ENCODE measurements around the gene MTMR10. TPM values are rescaled to one million over a fixed set of nuclear protein-coding genes. Genes with fewer than 3 reads are reported as not detected.

Gene MTMR10
- total RNA-seq, 2 donors from 2014 or later, result 12.4 to 16.2 TPM

- Mint-ChIP-seq H3K4me3 (no peak overlapping the region), H3K9me3 (no peaks in the 10 kb centered on the region), H3K27ac (no peak overlapping the region), H3K4me1 (peaks cover 2% of the 10 kb centered on the region), H3K27me3 (ENCODE audit: insufficient read depth) (no peaks in the 10 kb centered on the region), H3K36me3 (ENCODE audit: low read depth) (peaks cover 22% of the 10 kb centered on the region)
- H3K9me3 ChIP-seq (ENCODE audit: control insufficient read depth, low read length), result no peaks in the 10 kb centered on the region
- H3K27me3 ChIP-seq (ENCODE audit: control insufficient read depth, insufficient read depth, low read length, poor library complexity, severe bottlenecking), result no peaks in the 10 kb centered on the region
- H3K9ac ChIP-seq (ENCODE audit: extremely low read depth, low read length, poor library complexity, severe bottlenecking), result no peak overlapping the region
- no peaks in the 10 kb centered on the region for H3K4me1 ChIP-seq (ENCODE audit: control insufficient read depth, insufficient read depth, low read length)
- DNase-seq, result no peak
- H3K36me3 ChIP-seq (ENCODE audit: control insufficient read depth, insufficient read depth, low read length), result peaks cover 27% of the 10 kb centered on the region
- no peak overlapping the region for H3K4me3 ChIP-seq (ENCODE audit: low read length)
- 92 to 97% methylated on average over 4 of the region's 4 CpGs for WGBS, 2 experiments (ENCODE audit: insufficient coverage in 1 of 2, insufficient read length in 1 of 2)
- TF ChIP-seq, protein P1, sequence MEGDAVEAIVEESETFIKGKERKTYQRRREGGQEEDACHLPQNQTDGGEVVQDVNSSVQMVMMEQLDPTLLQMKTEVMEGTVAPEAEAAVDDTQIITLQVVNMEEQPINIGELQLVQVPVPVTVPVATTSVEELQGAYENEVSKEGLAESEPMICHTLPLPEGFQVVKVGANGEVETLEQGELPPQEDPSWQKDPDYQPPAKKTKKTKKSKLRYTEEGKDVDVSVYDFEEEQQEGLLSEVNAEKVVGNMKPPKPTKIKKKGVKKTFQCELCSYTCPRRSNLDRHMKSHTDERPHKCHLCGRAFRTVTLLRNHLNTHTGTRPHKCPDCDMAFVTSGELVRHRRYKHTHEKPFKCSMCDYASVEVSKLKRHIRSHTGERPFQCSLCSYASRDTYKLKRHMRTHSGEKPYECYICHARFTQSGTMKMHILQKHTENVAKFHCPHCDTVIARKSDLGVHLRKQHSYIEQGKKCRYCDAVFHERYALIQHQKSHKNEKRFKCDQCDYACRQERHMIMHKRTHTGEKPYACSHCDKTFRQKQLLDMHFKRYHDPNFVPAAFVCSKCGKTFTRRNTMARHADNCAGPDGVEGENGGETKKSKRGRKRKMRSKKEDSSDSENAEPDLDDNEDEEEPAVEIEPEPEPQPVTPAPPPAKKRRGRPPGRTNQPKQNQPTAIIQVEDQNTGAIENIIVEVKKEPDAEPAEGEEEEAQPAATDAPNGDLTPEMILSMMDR (conservative IDR thresholded peaks at IDR 0.05), result no peak
- no peak overlapping the region for H3K27ac ChIP-seq (ENCODE audit: low read depth, low read length)
These were observed 85.1 kb downstream of the MTMR10 start for GRCh38 chr15:30906366-30906765.

DNA sequence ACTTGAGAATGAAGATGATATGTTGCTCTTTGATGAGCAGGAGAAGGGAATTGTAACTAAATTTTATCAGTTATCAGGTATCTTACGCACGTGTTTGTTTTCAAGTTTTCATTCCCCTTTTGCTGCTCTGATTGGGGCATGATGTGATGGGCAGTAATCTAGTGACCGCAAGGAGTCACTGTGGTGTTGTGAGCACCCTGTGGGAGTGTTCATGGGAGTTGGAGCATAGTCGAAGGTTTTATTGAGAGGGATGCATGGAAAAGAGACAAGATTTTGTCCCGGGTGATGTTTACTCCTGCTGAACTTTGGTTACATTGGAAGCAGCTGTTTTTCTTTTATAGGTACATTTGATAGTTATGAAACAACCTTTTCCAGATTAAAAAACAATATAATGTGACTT is 85.6 kb downstream of the MTMR10 start:
- Histone ChIP-seq H3K9me3 (ENCODE audit: control insufficient read depth, low read length) (no peaks in the 10 kb centered on the region), H3K27me3 (ENCODE audit: control insufficient read depth, insufficient read depth, low read length, poor library complexity, severe bottlenecking) (no peaks in the 10 kb centered on the region), H3K4me3 (ENCODE audit: low read length) (no peak overlapping the region), H3K9ac (ENCODE audit: extremely low read depth, low read length, poor library complexity, severe bottlenecking) (no peak overlapping the region), H3K27ac (ENCODE audit: low read depth, low read length) (no peak overlapping the region), H3K4me1 (ENCODE audit: control insufficient read depth, insufficient read depth, low read length) (no peaks in the 10 kb centered on the region), H3K36me3 (ENCODE audit: control insufficient read depth, insufficient read depth, low read length) (peaks cover 21% of the 10 kb centered on the region)
- TF ChIP-seq, protein P1 (conservative IDR thresholded peaks at IDR 0.05), result peak; percentile 44
- H3K27me3 Mint-ChIP-seq (ENCODE audit: insufficient read depth), result no peaks in the 10 kb centered on the region
- H3K27ac Mint-ChIP-seq, result no peak overlapping the region
- H3K9me3 Mint-ChIP-seq, result no peaks in the 10 kb centered on the region
- H3K4me3 Mint-ChIP-seq, result no peak overlapping the region
- H3K36me3 Mint-ChIP-seq (ENCODE audit: low read depth), result peaks cover 22% of the 10 kb centered on the region
- DNase-seq, result no peak
- peaks cover 2% of the 10 kb centered on the region for H3K4me1 Mint-ChIP-seq
- 88 to 89% methylated on average over 4 to 5 of the region's 5 CpGs for WGBS, 2 experiments (ENCODE audit: insufficient coverage in 1 of 2, insufficient read length in 1 of 2)

- Mint-ChIP-seq H3K4me3 (peak overlapping the region; percentile 84), H3K36me3 (ENCODE audit: low read depth) (peaks cover 19% of the 10 kb centered on the region), H3K9me3 (no peaks in the 10 kb centered on the region), H3K27me3 (ENCODE audit: insufficient read depth) (no peaks in the 10 kb centered on the region), H3K27ac (no peak overlapping the region), H3K4me1 (peaks cover 2% of the 10 kb centered on the region)
- no peaks in the 10 kb centered on the region for H3K4me1 ChIP-seq (ENCODE audit: control insufficient read depth, insufficient read depth, low read length)
- TF ChIP-seq, protein P1 (conservative IDR thresholded peaks at IDR 0.05), result no peak
- H3K9me3 ChIP-seq (ENCODE audit: control insufficient read depth, low read length), result no peaks in the 10 kb centered on the region
- H3K36me3 ChIP-seq (ENCODE audit: control insufficient read depth, insufficient read depth, low read length), result peaks cover 15% of the 10 kb centered on the region
- peak overlapping the region; percentile 96 for H3K4me3 ChIP-seq (ENCODE audit: low read length)
- no peak overlapping the region for H3K9ac ChIP-seq (ENCODE audit: extremely low read depth, low read length, poor library complexity, severe bottlenecking)
- H3K27ac ChIP-seq (ENCODE audit: low read depth, low read length), result no peak overlapping the region
- DNase-seq, result no peak
- no peaks in the 10 kb centered on the region for H3K27me3 ChIP-seq (ENCODE audit: control insufficient read depth, insufficient read depth, low read length, poor library complexity, severe bottlenecking)
- WGBS, 2 experiments (ENCODE audit: insufficient coverage in 1 of 2, insufficient read length in 1 of 2), result 93 to 96% methylated on average over 4 to 5 of the region's 5 CpGs
These were observed 86.6 kb downstream of the MTMR10 start for GRCh38 chr15:30904812-30905211.
